ENCODE results near the gene HPX. TPM values are rescaled to one million over a fixed set of nuclear protein-coding genes. Genes with fewer than 3 reads are reported as not detected.

The HPX gene
- total and polyA plus RNA-seq, 2 of the 13 experiments (the other 11 are each of a cell fraction or from before 2014, with no cell fraction given): 9.2 to 57.4 TPM

DNA sequence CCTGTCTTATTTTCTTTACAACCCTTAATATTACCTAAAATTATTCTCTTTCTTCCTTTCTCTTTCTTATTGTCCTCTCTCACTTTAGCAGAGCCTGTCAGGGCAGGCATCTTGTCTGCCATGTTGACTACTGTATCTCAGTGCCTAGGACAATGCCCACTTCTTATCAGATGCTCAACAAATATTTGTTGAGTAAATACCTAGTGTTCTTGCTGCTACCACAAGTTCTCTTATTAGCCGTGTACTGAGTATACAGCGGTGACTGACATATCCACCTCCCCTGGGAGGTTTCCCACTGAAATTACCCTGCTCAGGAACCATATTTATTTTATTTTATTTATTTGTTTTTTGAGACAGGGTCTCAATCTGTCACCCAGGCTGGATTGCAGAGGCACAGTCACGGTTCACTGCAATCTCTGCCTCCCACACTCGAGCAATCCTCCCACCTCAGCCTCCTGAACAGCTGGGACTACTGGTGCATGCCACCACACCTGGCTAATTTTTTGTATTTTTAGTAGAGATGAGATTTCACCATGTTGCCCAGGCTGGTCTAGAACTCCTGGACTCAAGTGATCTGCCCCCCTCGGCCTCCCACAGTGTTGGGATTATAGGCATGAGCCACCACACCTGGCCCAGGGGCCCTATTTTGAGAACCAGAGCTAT, 6.7 kb downstream of the HPX start:
- POLR2A ChIA-PET: no interaction called here
- intact Hi-C loops (cut with micrococcal nuclease; ENCODE audit: unreplicated experiment) (no loop called here), in situ Hi-C loops (cut with HindIII; ENCODE audit: extremely low pct_ligation_motif_present, low pct_unique_long_range_greater_than_20kb) (no loop called here)
- no peak overlapping the region for H3K4me2 ChIP-seq (ENCODE audit: low read depth, low read length)
- WGBS (ENCODE audit: low lambda C conversion rate): 22% methylated on average over 5 of the region's 5 CpGs
- no peaks in the 10 kb centered on the region for H4K20me1 ChIP-seq (ENCODE audit: insufficient read depth, low read length)
- FAIRE-seq (no peak), DNase-seq (ENCODE audit: low spot score) (peak; percentile 32), ATAC-seq (peak; percentile 55; the same call in 2 of the 3 replicates)
- H3K9ac ChIP-seq (ENCODE audit: insufficient read depth, low read depth, low read length): no peak overlapping the region
- peaks cover 16% of the 10 kb centered on the region for H3K4me1 ChIP-seq (ENCODE audit: insufficient read depth, low read length)
- no peaks in the 10 kb centered on the region for H3K79me2 ChIP-seq (ENCODE audit: insufficient read depth, low read length)
- no peaks in the 10 kb centered on the region for H3K36me3 ChIP-seq (replicated peaks in 1 of 2; ENCODE audit: control insufficient read depth in 1 of 2, insufficient read depth in 2 of 2, low read length in 2 of 2)
- no peak overlapping the region for H3K27ac ChIP-seq (ENCODE audit: extremely low read length, insufficient read depth, low read length)
- no TSS peak for BruUV-seq (replicated peaks)
- H2AFZ ChIP-seq (ENCODE audit: low read length): no peak overlapping the region
- H3K4me3 ChIP-seq (replicated peaks in 1 of 3; ENCODE audit: insufficient read depth in 1 of 3, low read depth in 2 of 3, low read length in 3 of 3): no peak overlapping the region
- CTCF ChIA-PET (ENCODE audit: low intra/inter-chr PET ratio, low total read pairs): no interaction called here
- no peaks in the 10 kb centered on the region for H3K9me3 ChIP-seq (ENCODE audit: low read length)
- H3K27me3 ChIP-seq (ENCODE audit: control insufficient read depth in 1 of 2, insufficient read depth in 2 of 2, low read length in 2 of 2): no peaks in the 10 kb centered on the region
- no peak for TF ChIP-seq FOXA1 (IDR thresholded peaks at IDR 0.05)
- TF ChIP-seq FOXA1 (CRISPR knock-in tag; IDR thresholded peaks at IDR 0.05): peak; percentile 62; the same call in 1 of the 2 replicates
- TF ChIP-seq GATAD2A (CRISPR knock-in tag; IDR thresholded peaks at IDR 0.05): 0 out of 2 replicates have a peak, but pooled peaks have one; percentile 28
- 0 out of 2 replicates have a peak, but pooled peaks have one; percentile 12 for TF ChIP-seq BCL6 (CRISPR knock-in tag; IDR thresholded peaks at IDR 0.05)
- TF ChIP-seq ATAD3A (CRISPR knock-in tag; IDR thresholded peaks at IDR 0.05): no peak
- TF ChIP-seq SOX6 (IDR thresholded peaks at IDR 0.05): no peak
- TF ChIP-seq SOX6 (CRISPR knock-in tag; IDR thresholded peaks at IDR 0.05): peak; percentile 65; the same call in 1 of the 2 replicates
- TF ChIP-seq PHF20 (CRISPR knock-in tag; IDR thresholded peaks at IDR 0.05): no peak
- TF ChIP-seq, protein P1, sequence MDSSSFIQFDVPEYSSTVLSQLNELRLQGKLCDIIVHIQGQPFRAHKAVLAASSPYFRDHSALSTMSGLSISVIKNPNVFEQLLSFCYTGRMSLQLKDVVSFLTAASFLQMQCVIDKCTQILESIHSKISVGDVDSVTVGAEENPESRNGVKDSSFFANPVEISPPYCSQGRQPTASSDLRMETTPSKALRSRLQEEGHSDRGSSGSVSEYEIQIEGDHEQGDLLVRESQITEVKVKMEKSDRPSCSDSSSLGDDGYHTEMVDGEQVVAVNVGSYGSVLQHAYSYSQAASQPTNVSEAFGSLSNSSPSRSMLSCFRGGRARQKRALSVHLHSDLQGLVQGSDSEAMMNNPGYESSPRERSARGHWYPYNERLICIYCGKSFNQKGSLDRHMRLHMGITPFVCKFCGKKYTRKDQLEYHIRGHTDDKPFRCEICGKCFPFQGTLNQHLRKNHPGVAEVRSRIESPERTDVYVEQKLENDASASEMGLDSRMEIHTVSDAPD (CRISPR knock-in tag; IDR thresholded peaks at IDR 0.05): no peak
- TF ChIP-seq FOXA3 (CRISPR knock-in tag; IDR thresholded peaks at IDR 0.05): peak; percentile 68; the same call in 1 of the 2 replicates
- TF ChIP-seq, protein P2, sequence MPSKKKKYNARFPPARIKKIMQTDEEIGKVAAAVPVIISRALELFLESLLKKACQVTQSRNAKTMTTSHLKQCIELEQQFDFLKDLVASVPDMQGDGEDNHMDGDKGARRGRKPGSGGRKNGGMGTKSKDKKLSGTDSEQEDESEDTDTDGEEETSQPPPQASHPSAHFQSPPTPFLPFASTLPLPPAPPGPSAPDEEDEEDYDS (CRISPR knock-in tag; IDR thresholded peaks at IDR 0.05): no peak
- no peak for TF ChIP-seq ZFP90 (CRISPR knock-in tag; IDR thresholded peaks at IDR 0.05; ENCODE audit: borderline replicate concordance)
- TF ChIP-seq SOX13 (IDR thresholded peaks at IDR 0.05): no peak
- peak in 1 of 2 experiments; percentile 83; a peak in 1 of 4 replicates for TF ChIP-seq SOX13 (CRISPR knock-in tag; conservative IDR thresholded peaks at IDR 0.05 in 1 of 2, IDR thresholded peaks at IDR 0.05 in 1 of 2)
- no peak for TF ChIP-seq IKZF4 (CRISPR knock-in tag; IDR thresholded peaks at IDR 0.05; ENCODE audit: borderline replicate concordance, low read depth, not compliant biosample characterization)
- no peak for TF ChIP-seq ATF7-NPFF (CRISPR knock-in tag; IDR thresholded peaks at IDR 0.05; ENCODE audit: low read depth)
- peak; percentile 36; the same call in 1 of the 2 replicates for TF ChIP-seq SOX5 (CRISPR knock-in tag; IDR thresholded peaks at IDR 0.05; ENCODE audit: borderline replicate concordance)
- TF ChIP-seq, protein P3, sequence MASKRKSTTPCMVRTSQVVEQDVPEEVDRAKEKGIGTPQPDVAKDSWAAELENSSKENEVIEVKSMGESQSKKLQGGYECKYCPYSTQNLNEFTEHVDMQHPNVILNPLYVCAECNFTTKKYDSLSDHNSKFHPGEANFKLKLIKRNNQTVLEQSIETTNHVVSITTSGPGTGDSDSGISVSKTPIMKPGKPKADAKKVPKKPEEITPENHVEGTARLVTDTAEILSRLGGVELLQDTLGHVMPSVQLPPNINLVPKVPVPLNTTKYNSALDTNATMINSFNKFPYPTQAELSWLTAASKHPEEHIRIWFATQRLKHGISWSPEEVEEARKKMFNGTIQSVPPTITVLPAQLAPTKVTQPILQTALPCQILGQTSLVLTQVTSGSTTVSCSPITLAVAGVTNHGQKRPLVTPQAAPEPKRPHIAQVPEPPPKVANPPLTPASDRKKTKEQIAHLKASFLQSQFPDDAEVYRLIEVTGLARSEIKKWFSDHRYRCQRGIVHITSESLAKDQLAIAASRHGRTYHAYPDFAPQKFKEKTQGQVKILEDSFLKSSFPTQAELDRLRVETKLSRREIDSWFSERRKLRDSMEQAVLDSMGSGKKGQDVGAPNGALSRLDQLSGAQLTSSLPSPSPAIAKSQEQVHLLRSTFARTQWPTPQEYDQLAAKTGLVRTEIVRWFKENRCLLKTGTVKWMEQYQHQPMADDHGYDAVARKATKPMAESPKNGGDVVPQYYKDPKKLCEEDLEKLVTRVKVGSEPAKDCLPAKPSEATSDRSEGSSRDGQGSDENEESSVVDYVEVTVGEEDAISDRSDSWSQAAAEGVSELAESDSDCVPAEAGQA (IDR thresholded peaks at IDR 0.05; ENCODE audit: low read depth): no peak
- TF ChIP-seq, protein P3 (CRISPR knock-in tag; IDR thresholded peaks at IDR 0.05; ENCODE audit: borderline replicate concordance): no peak

Measured in HepG2 (cell line).